ENCODE data around the gene ERI2.

ERI2 gene

GRCh38 chr16:20768818-20769217, 37.5 kb downstream of the ERI2 start:
- TF ChIP-seq CTCF (IDR thresholded peaks at IDR 0.05): no peak

- no peak for TF ChIP-seq CTCF (IDR thresholded peaks at IDR 0.05)
These were observed 38.2 kb downstream of the ERI2 start for GRCh38 chr16:20768121-20768520.

GRCh38 chr16:20767577-20767976, 38.7 kb downstream of the ERI2 start:
- TF ChIP-seq CTCF (IDR thresholded peaks at IDR 0.05): no peak

GRCh38 chr16:20766294-20766693, 40.0 kb downstream of the ERI2 start:
- no peak for TF ChIP-seq CTCF (IDR thresholded peaks at IDR 0.05)

- no peak for TF ChIP-seq CTCF (IDR thresholded peaks at IDR 0.05)
These were observed 40.5 kb downstream of the ERI2 start for GRCh38 chr16:20765732-20766131.

- no peak for TF ChIP-seq CTCF (IDR thresholded peaks at IDR 0.05)
These were observed 42.6 kb downstream of the ERI2 start, which contains the start of gene ACSM3 for GRCh38 chr16:20763461-20764232. Gene ACSM3 (plus strand): TSS chr16:20764014. CDS start chr16:20770035, 6,021 bp downstream.

- TF ChIP-seq CTCF (IDR thresholded peaks at IDR 0.05): no peak
These were observed 43.7 kb downstream of the ERI2 start for GRCh38 chr16:20762404-20763123.

Measured in LNCAP (cell line).